WTC11 (cell line): ENCODE data around the gene MYO18A. TPM values are rescaled to one million over a fixed set of nuclear protein-coding genes. Genes with fewer than 3 reads are reported as not detected.

ENCODE experiments used
- ATAC-seq: fragments of 200-7000 bp; cut with Tn5 transposase; 2 replicates; pipeline ENCODE4 v1.10.0; 2021; ENCODE audit warnings: mild to moderate bottlenecking, moderate library complexity
- CTCF ChIA-PET: fragments of 300-600 bp; sonication (Branson Sonifier 250); formaldehyde crosslinking; loops from one replicate; lab custom pipeline; 2021; ENCODE audit warnings: antibody characterized with exemption; lab: Charles Lee
- POLR2A ChIA-PET: fragments of 350-600 bp; sonication (Branson Sonifier 250); formaldehyde crosslinking; loops from one replicate; lab custom pipeline; 2021; ENCODE audit warnings: antibody characterized with exemption; lab: Charles Lee
- DNase-seq: peaks from one replicate; pipeline ENCODE4 v3.0.0; 2021; ENCODE audit warnings: low spot score
- H3K27ac Mint-ChIP-seq: 2 replicates; pipeline ENCODE4 v1.8.0; 2021; ENCODE audit warnings: mixed read lengths
- H3K27me3 Mint-ChIP-seq: 2 replicates; pipeline ENCODE4 v1.8.0; 2021; ENCODE audit warnings: low read depth, mild to moderate bottlenecking, moderate library complexity, mixed read lengths
- H3K36me3 Mint-ChIP-seq: 2 replicates; pipeline ENCODE4 v1.8.0; 2021; ENCODE audit warnings: mixed read lengths
- H3K4me1 Mint-ChIP-seq: 2 replicates; pipeline ENCODE4 v1.8.0; 2022; ENCODE audit warnings: mixed read lengths
- H3K4me3 Mint-ChIP-seq: 2 replicates; pipeline ENCODE4 v1.8.0; 2021; ENCODE audit warnings: mild to moderate bottlenecking, moderate library complexity, mixed read lengths
- H3K9me3 Mint-ChIP-seq: 2 replicates; pipeline ENCODE4 v1.8.0; 2021; ENCODE audit warnings: mixed read lengths
- NFATC4 ChIP-seq: fragments of 250-450 bp; sonication (Bioruptor Pico); IDR thresholded peaks from 2 replicates; pipeline ENCODE4 v1.9.0; 2021; ENCODE audit warnings: mild to moderate bottlenecking
- PRDM15 ChIP-seq: sonication (generic); formaldehyde crosslinking; IDR thresholded peaks from 2 replicates; pipeline ENCODE4 v1.8.0; 2022; ENCODE audit warnings: missing genetic modification reagents
- SOX15 ChIP-seq: fragments of 250-450 bp; sonication (Bioruptor Pico); IDR thresholded peaks from 2 replicates; pipeline ENCODE4 v1.9.0; 2021; ENCODE audit warnings: mild to moderate bottlenecking
- TP53 ChIP-seq: sonication (generic); formaldehyde crosslinking; IDR thresholded peaks from 2 replicates; pipeline ENCODE4 v1.8.1; 2023; ENCODE audit warnings: mild to moderate bottlenecking, missing genetic modification reagents
- ZNF232 ChIP-seq: sonication (generic); formaldehyde crosslinking; IDR thresholded peaks from 2 replicates; pipeline ENCODE4 v1.8.0; 2022; ENCODE audit warnings: mild to moderate bottlenecking, missing genetic modification reagents
- ZNF263 ChIP-seq: sonication (generic); formaldehyde crosslinking; IDR thresholded peaks from 2 replicates; pipeline ENCODE4 v1.8.1; 2022; ENCODE audit warnings: low read depth, mild to moderate bottlenecking, moderate library complexity, missing genetic modification reagents
- ZNF532 ChIP-seq: fragments of 250-450 bp; sonication (Bioruptor Pico); IDR thresholded peaks from 2 replicates; pipeline ENCODE4 v1.9.0; 2021; ENCODE audit warnings: mild to moderate bottlenecking, borderline replicate concordance
- total RNA-seq: library from RNA; stranded (reverse); gene quantifications from 3 replicates; pipeline ENCODE4 v1.2.3, GENCODE V29; 2021
- TF ChIP-seq, protein P1 (sequence below): sonication (generic); formaldehyde crosslinking; IDR thresholded peaks from 2 replicates; pipeline ENCODE4 v1.8.0; 2023; ENCODE audit warnings: missing genetic modification reagents, mild to moderate bottlenecking, borderline replicate concordance
- TF ChIP-seq, protein P2 (sequence below): fragments of 250-450 bp; sonication (Bioruptor Pico); IDR thresholded peaks from 2 replicates; pipeline ENCODE4 v1.9.0; 2021; ENCODE audit warnings: mild to moderate bottlenecking
- TF ChIP-seq, protein P3 (sequence below): fragments of 250-450 bp; sonication (Bioruptor Pico); IDR thresholded peaks from 2 replicates; pipeline ENCODE4 v1.9.0; 2021; ENCODE audit warnings: moderate library complexity, mild to moderate bottlenecking, inconsistent platforms, borderline replicate concordance
- TF ChIP-seq, protein P4 (sequence below): fragments of 250-450 bp; sonication (Bioruptor Pico); IDR thresholded peaks from 2 replicates; pipeline ENCODE4 v2.1.2; 2022; ENCODE audit warnings: mild to moderate bottlenecking, moderate library complexity

Gene MYO18A
- total RNA-seq, 1 experiment from 2014 or later = 54.9 TPM

DNA sequence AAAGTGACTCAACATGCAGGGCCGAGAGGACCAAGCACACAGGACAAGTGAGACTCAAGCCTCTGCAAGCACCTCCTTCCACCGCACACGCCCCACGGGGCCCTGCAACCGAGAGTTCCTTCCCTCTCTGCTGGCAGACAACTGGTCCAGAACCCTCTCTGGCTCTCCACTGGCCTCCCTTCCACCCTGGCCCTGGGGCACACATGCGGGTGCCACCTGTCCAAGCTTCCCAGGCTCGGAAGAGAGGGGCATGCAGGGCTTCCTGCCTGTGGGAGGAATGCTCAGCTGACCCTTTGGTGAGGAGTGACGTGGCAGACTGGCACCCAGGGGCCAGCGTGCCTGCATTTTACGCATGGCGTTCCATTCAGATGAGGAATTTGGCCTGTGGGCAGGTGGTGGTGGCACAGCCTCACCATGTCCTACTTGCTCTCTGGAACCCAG lies 77.4 kb downstream of the MYO18A start (continued):
- no peak for TF ChIP-seq ZNF532 (CRISPR knock-in tag)
- no peak for TF ChIP-seq ZNF263 (CRISPR knock-in tag)
- TF ChIP-seq, protein P1, sequence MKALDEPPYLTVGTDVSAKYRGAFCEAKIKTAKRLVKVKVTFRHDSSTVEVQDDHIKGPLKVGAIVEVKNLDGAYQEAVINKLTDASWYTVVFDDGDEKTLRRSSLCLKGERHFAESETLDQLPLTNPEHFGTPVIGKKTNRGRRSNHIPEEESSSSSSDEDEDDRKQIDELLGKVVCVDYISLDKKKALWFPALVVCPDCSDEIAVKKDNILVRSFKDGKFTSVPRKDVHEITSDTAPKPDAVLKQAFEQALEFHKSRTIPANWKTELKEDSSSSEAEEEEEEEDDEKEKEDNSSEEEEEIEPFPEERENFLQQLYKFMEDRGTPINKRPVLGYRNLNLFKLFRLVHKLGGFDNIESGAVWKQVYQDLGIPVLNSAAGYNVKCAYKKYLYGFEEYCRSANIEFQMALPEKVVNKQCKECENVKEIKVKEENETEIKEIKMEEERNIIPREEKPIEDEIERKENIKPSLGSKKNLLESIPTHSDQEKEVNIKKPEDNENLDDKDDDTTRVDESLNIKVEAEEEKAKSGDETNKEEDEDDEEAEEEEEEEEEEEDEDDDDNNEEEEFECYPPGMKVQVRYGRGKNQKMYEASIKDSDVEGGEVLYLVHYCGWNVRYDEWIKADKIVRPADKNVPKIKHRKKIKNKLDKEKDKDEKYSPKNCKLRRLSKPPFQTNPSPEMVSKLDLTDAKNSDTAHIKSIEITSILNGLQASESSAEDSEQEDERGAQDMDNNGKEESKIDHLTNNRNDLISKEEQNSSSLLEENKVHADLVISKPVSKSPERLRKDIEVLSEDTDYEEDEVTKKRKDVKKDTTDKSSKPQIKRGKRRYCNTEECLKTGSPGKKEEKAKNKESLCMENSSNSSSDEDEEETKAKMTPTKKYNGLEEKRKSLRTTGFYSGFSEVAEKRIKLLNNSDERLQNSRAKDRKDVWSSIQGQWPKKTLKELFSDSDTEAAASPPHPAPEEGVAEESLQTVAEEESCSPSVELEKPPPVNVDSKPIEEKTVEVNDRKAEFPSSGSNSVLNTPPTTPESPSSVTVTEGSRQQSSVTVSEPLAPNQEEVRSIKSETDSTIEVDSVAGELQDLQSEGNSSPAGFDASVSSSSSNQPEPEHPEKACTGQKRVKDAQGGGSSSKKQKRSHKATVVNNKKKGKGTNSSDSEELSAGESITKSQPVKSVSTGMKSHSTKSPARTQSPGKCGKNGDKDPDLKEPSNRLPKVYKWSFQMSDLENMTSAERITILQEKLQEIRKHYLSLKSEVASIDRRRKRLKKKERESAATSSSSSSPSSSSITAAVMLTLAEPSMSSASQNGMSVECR (CRISPR knock-in tag) = no peak
- no peak for TF ChIP-seq PRDM15 (CRISPR knock-in tag)
- TF ChIP-seq, protein P2, sequence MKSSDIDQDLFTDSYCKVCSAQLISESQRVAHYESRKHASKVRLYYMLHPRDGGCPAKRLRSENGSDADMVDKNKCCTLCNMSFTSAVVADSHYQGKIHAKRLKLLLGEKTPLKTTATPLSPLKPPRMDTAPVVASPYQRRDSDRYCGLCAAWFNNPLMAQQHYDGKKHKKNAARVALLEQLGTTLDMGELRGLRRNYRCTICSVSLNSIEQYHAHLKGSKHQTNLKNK (CRISPR knock-in tag) = no peak
- TF ChIP-seq SOX15 (CRISPR knock-in tag) = no peak
- TF ChIP-seq ZNF232 (CRISPR knock-in tag) = no peak
- TF ChIP-seq, all 79 proteins: peak for 0

DNA sequence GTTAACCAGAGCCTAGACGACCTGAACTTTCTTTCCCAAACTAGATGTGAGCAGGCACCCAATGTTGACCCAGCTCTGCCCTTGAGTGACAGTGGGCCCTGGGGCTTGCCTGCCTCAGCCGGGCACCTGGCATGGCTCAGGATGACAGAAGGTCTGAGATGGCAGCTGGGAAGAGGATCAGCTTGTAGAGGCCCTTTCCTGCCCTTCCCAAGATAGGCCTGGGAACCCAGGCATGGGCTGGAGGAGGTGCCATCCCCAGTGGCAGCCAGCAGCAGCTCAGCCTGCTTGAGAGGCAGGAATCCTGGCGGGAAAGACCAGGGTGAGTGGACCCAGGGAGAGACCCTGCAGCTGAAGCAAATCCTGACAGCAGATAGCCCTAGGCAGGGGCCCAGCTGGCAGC lies 78.2 kb downstream of the MYO18A start:
- H3K4me1 Mint-ChIP-seq = peaks cover 10% of the 10 kb centered on the region
- H3K27ac Mint-ChIP-seq = peak overlapping the region; percentile 9
- no peaks in the 10 kb centered on the region for H3K27me3 Mint-ChIP-seq
- no peak for ATAC-seq
- H3K36me3 Mint-ChIP-seq = peaks cover 21% of the 10 kb centered on the region
- no peak for DNase-seq
- H3K4me3 Mint-ChIP-seq = no peak overlapping the region
- ChIA-PET POLR2A (no interaction called here), CTCF (interaction anchor here (3.1 to 4.0 kb wide), 2 partner anchors 11 to 136 kb away, joined by 18 to 24 read pairs; no protein-coding TSS in a partner anchor)
- H3K9me3 Mint-ChIP-seq = no peaks in the 10 kb centered on the region
- TF ChIP-seq, protein P3, sequence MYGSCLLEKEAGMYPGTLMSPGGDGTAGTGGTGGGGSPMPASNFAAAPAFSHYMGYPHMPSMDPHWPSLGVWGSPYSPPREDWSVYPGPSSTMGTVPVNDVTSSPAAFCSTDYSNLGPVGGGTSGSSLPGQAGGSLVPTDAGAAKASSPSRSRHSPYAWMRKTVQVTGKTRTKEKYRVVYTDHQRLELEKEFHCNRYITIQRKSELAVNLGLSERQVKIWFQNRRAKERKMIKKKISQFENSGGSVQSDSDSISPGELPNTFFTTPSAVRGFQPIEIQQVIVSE = no peak
- TF ChIP-seq TP53 (CRISPR knock-in tag) (no peak), PRDM15 (CRISPR knock-in tag) (no peak), NFATC4 (CRISPR knock-in tag) (no peak)
- TF ChIP-seq, protein P4, sequence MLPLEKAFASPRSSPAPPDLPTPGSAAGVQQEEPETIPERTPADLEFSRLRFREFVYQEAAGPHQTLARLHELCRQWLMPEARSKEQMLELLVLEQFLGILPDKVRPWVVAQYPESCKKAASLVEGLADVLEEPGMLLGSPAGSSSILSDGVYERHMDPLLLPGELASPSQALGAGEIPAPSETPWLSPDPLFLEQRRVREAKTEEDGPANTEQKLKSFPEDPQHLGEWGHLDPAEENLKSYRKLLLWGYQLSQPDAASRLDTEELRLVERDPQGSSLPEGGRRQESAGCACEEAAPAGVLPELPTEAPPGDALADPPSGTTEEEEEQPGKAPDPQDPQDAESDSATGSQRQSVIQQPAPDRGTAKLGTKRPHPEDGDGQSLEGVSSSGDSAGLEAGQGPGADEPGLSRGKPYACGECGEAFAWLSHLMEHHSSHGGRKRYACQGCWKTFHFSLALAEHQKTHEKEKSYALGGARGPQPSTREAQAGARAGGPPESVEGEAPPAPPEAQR (CRISPR knock-in tag) = no peak
- TF ChIP-seq, protein P2 (CRISPR knock-in tag) = no peak
